HG03135 (cell line): Measurements from ENCODE around the gene SSNA1.

ENCODE experiments used
- ATAC-seq: cut with Tn5 transposase; IDR thresholded peaks from one replicate; pipeline ENCODE4 v1.9.1; 2021; ENCODE audit warnings: mild to moderate bottlenecking, moderate library complexity; ENCODE audit not compliant: unreplicated experiment

The SSNA1 gene

GRCh38 chr9:137219757-137220316 is 31.4 kb downstream of the SSNA1 start:
- no peak for ATAC-seq

- no peak for ATAC-seq
Measured at GRCh38 chr9:137220317-137221094, 32.0 kb downstream of the SSNA1 start.

- ATAC-seq, result no peak
Measured at GRCh38 chr9:137221095-137221505, 32.6 kb downstream of the SSNA1 start.

- ATAC-seq, result no peak
Measured at GRCh38 chr9:137221506-137222111, 33.1 kb downstream of the SSNA1 start.

- peak; percentile 5 for ATAC-seq
Measured at GRCh38 chr9:137222190-137223077, 34.0 kb downstream of the SSNA1 start, which contains the start of gene RNF208. TSS of gene RNF208 (minus strand) at chr9:137222240. CDS start at chr9:137221212, 1,028 bp downstream.

- peak; percentile 68 for ATAC-seq
Measured at GRCh38 chr9:137223078-137223970, 34.8 kb downstream of the SSNA1 start.

- no peak for ATAC-seq
Measured at GRCh38 chr9:137224830-137225694, 36.6 kb downstream of the SSNA1 start, which contains the start of gene CYSRT1. TSS of gene CYSRT1 (plus strand) at chr9:137225174. CDS start at chr9:137225622, 448 bp downstream.

- ATAC-seq, result no peak
Measured at GRCh38 chr9:137225699-137226331, 37.3 kb downstream of the SSNA1 start.

- no peak for ATAC-seq
Measured at GRCh38 chr9:137226338-137227053, 38.0 kb downstream of the SSNA1 start.

GRCh38 chr9:137227054-137227852 is 38.8 kb downstream of the SSNA1 start, which contains the start of gene RNF224:
TSS of gene RNF224 (plus strand) at chr9:137227502. CDS start at chr9:137228336, 834 bp downstream.
- no peak for ATAC-seq

GRCh38 chr9:137227853-137228505 is 39.5 kb downstream of the SSNA1 start:
- ATAC-seq, result no peak

GRCh38 chr9:137228506-137228967 is 40.1 kb downstream of the SSNA1 start:
- ATAC-seq, result no peak

- ATAC-seq, result no peak
Measured at GRCh38 chr9:137228968-137229896, 40.8 kb downstream of the SSNA1 start.

- no peak for ATAC-seq
Measured at GRCh38 chr9:137229903-137230704, 41.6 kb downstream of the SSNA1 start.
